ENCODE results near the gene LAX1. TPM values are rescaled to one million over a fixed set of nuclear protein-coding genes. Genes with fewer than 3 reads are reported as not detected.

Gene LAX1
- 0.09 TPM in 1 of 2 replicates, not detected in the other for total RNA-seq

GRCh38 chr1:203765029-203765837, at the start of gene LAX1:
Gene LAX1, plus strand, starts transcription at chr1:203765183. Its CDS starts 383 bp downstream, at chr1:203765566.

GRCh38 chr1:203795441-203796235, 30.7 kb downstream of the LAX1 start, which contains the start of the genes ZBED6 and ZC3H11A:
Gene ZBED6, plus strand, starts transcription at chr1:203795623. Its CDS starts 1,900 bp downstream, at chr1:203797523.
Gene ZC3H11A, plus strand, starts transcription at chr1:203795623. Its CDS starts 21,448 bp downstream, at chr1:203817071.

Other genes with a start within 250 kb of the LAX1 start
- 137 and 200 TPM in 2 replicates for gene ATP2B4, start 138.4 kb upstream of the LAX1 start, total RNA-seq
- 4.4 and 6.3 TPM in 2 replicates for gene ZBED6, start 30.4 kb downstream of the LAX1 start, total RNA-seq
- 53.1 and 58.5 TPM in 2 replicates for gene ZC3H11A, start 30.4 kb downstream of the LAX1 start, total RNA-seq
- gene SNRPE, start 96.4 kb downstream of the LAX1 start, total RNA-seq = 54.7 and 63.3 TPM in 2 replicates

All from bronchial smooth muscle cell (primary cell).